HG02885 (cell line): Measurements from ENCODE around the gene PPTC7.
A peak's percentile ranks its signal among the peaks of the same experiment; 100 is the strongest.

Experiments used
- ATAC-seq: cut with Tn5 transposase; IDR thresholded peaks from one replicate; pipeline ENCODE4 v1.9.1; 2021; ENCODE audit warnings: mild to moderate bottlenecking; ENCODE audit not compliant: unreplicated experiment, poor library complexity

The PPTC7 gene

GRCh38 chr12:110501399-110501751, 81.7 kb downstream of the PPTC7 start:
- ATAC-seq: peak; percentile 2

- no peak for ATAC-seq
Observed at GRCh38 chr12:110498984-110499706, 84.0 kb downstream of the PPTC7 start.
